Esophagus muscularis mucosa (tissue), 4 donors: Measurements from ENCODE around the gene RNF130. TPM values are rescaled to one million over a fixed set of nuclear protein-coding genes. Genes with fewer than 3 reads are reported as not detected.

Experiments
- DNase-seq: peaks from one replicate; pipeline ENCODE4 v3.0.0-alpha.2; 2017; ENCODE audit errors: extremely low spot score
- H3K27ac ChIP-seq, 4 donors: fragments of 200-600 bp; sonication (generic); replicated peaks in 1 of 4; 1 replicate in 3 of 4; 2 replicates in 1 of 4; pipeline ENCODE4 v1.5.1; 2016 to 2019; ENCODE audit warnings: mild to moderate bottlenecking in 1 of 4
- H3K27me3 ChIP-seq, 4 donors: fragments of 200-600 bp; sonication (generic); one replicate each; pipeline versions ENCODE4 v1.5.1 to v1.6.0; 2016 to 2019
- H3K36me3 ChIP-seq, 4 donors: fragments of 200-600 bp; sonication (generic); one replicate each; pipeline ENCODE4 v1.5.1; 2016 to 2019
- H3K4me1 ChIP-seq, 4 donors: fragments of 200-600 bp; sonication (generic); one replicate each; pipeline ENCODE4 v1.5.1; 2016 to 2019
- H3K4me3 ChIP-seq, 4 donors: fragments of 200-600 bp; sonication (generic); 1 replicate in 2 of 4; 2 replicates in 2 of 4; pipeline ENCODE4 v1.5.1; 2016 to 2019; ENCODE audit warnings: mild to moderate bottlenecking in 4 of 4, moderate library complexity in 1 of 4
- H3K9me3 ChIP-seq, 4 donors: fragments of 200-600 bp; sonication (generic); 1 replicate in 3 of 4; 2 replicates in 1 of 4; pipeline ENCODE4 v1.5.1; 2016 to 2019
- CTCF ChIP-seq, 3 experiments: fragments of 200-600 bp in 2 of 3; fragments of 450-650 bp in 1 of 3; sonication (generic) in 2 of 3; IDR thresholded peaks; one replicate each; pipeline ENCODE4 v1.5.1; 2017 to 2019; ENCODE audit warnings: antibody characterized with exemption in 3 of 3, mild to moderate bottlenecking in 2 of 3, moderate library complexity in 1 of 3
- EP300 ChIP-seq: sonication (generic); formaldehyde crosslinking; IDR thresholded peaks from one replicate; pipeline ENCODE4 v1.6.1; 2017; ENCODE audit warnings: antibody characterized with exemption
- POLR2A ChIP-seq: fragments of 450-650 bp; IDR thresholded peaks from one replicate; pipeline ENCODE4 v1.6.1; 2017; ENCODE audit warnings: antibody characterized with exemption, moderate library complexity, mild to moderate bottlenecking, low read depth
- POLR2AphosphoS5 ChIP-seq, 2 donors: sonication (generic); formaldehyde crosslinking; IDR thresholded peaks; one replicate each; pipeline ENCODE4 v1.6.1; 2017; ENCODE audit warnings: antibody characterized with exemption in 2 of 2
- WGBS: methylation state at CpG from one replicate; pipeline ENCODE4 v1.1.5; 2018; 5-methylcytosine and 5-hydroxymethylcytosine counted together
- intact Hi-C: fragments of 100-400 bp; cut with DNase I; formaldehyde crosslinking; loops from one replicate; pipeline ENCODE4 v1.15.1; 2023
- total RNA-seq, 4 donors: library from RNA; depleted of rRNA; stranded (reverse); fragments of >200 nt; gene quantifications; one replicate each; pipeline versions ENCODE4 v1.1.0 to v1.2.1, GENCODE V29; 2016

Gene RNF130
- total RNA-seq, 4 donors from 2014 or later = 98.4 to 136 (median 108) TPM

GRCh38 chr5:180084638-180085561 is 13.3 kb upstream of the RNF130 start:
- Histone ChIP-seq H3K27me3 (peaks cover 0 to 8% (median 0%) of the 10 kb centered on the region in 4 donors), H3K4me1 (peaks cover 0 to 1% (median under 1%) of the 10 kb centered on the region in 4 donors), H3K36me3 (no peaks in the 10 kb centered on the region), H3K9me3 (no peaks in the 10 kb centered on the region), H3K4me3 (no peak overlapping the region), H3K27ac (peak overlapping the region in 1 of 4 donors; percentile 19)
- WGBS = 63% methylated on average over 11 of the region's 13 CpGs
- no peak for DNase-seq
- TF ChIP-seq POLR2AphosphoS5 (IDR thresholded peaks at IDR 0.05) (no peak), POLR2A (no peak), EP300 (no peak), CTCF (IDR thresholded peaks at IDR 0.05) (no peak)
- intact Hi-C loops = no loop called here

- Histone ChIP-seq H3K27me3 (peaks cover 0 to 13% (median 0%) of the 10 kb centered on the region in 4 donors), H3K4me3 (no peak overlapping the region), H3K4me1 (no peaks in the 10 kb centered on the region), H3K27ac (no peak overlapping the region), H3K9me3 (no peaks in the 10 kb centered on the region), H3K36me3 (no peaks in the 10 kb centered on the region)
- no peak for DNase-seq
- TF ChIP-seq CTCF (IDR thresholded peaks at IDR 0.05) = no peak
- no peak for TF ChIP-seq EP300
- WGBS = 92% methylated on average over 10 of the region's 10 CpGs
- intact Hi-C loops = no loop called here
Measured at GRCh38 chr5:180083529-180084060, 12.0 kb upstream of the RNF130 start.

- no peak overlapping the region for H3K27ac ChIP-seq
- no peaks in the 10 kb centered on the region for H3K36me3 ChIP-seq
- H3K4me1 ChIP-seq = no peaks in the 10 kb centered on the region
- whole genome bisulfite sequencing = 74% methylated on average over 15 of the region's 17 CpGs
- intact Hi-C loops = no loop called here
- DNase-seq = no peak
- TF ChIP-seq EP300 (no peak), CTCF (IDR thresholded peaks at IDR 0.05) (no peak), POLR2AphosphoS5 (IDR thresholded peaks at IDR 0.05) (no peak), POLR2A (no peak)
- H3K9me3 ChIP-seq = no peaks in the 10 kb centered on the region
- H3K4me3 ChIP-seq = no peak overlapping the region
- H3K27me3 ChIP-seq = peaks cover 0 to 13% (median 0%) of the 10 kb centered on the region in 4 donors
Measured at GRCh38 chr5:180082633-180083420, 11.3 kb upstream of the RNF130 start.

- H3K4me3 ChIP-seq = no peak overlapping the region
- TF ChIP-seq POLR2A (no peak), CTCF (IDR thresholded peaks at IDR 0.05) (no peak), POLR2AphosphoS5 (IDR thresholded peaks at IDR 0.05) (no peak), EP300 (no peak)
- peaks cover 0 to 13% (median 0%) of the 10 kb centered on the region in 4 donors for H3K27me3 ChIP-seq
- 90% methylated on average over 5 of the region's 5 CpGs for WGBS
- no peak overlapping the region for H3K27ac ChIP-seq
- no peaks in the 10 kb centered on the region for H3K9me3 ChIP-seq
- intact Hi-C loops = no loop called here
- H3K4me1 ChIP-seq = no peaks in the 10 kb centered on the region
- DNase-seq = no peak
- H3K36me3 ChIP-seq = no peaks in the 10 kb centered on the region
Measured at GRCh38 chr5:180081481-180081880, 9.9 kb upstream of the RNF130 start.
